ENCODE data around the gene PTPN5.

PTPN5 gene

GRCh38 chr11:18701614-18702216 lies 89.9 kb downstream of the PTPN5 start:
- no peak for TF ChIP-seq CTCF (IDR thresholded peaks at IDR 0.05; ENCODE audit: low read length, missing control alignments)
- no peak for DNase-seq (ENCODE audit: low read depth)
- no peak overlapping the region for H3K4me3 ChIP-seq (replicated peaks; ENCODE audit: low read depth, low read length)

DNA sequence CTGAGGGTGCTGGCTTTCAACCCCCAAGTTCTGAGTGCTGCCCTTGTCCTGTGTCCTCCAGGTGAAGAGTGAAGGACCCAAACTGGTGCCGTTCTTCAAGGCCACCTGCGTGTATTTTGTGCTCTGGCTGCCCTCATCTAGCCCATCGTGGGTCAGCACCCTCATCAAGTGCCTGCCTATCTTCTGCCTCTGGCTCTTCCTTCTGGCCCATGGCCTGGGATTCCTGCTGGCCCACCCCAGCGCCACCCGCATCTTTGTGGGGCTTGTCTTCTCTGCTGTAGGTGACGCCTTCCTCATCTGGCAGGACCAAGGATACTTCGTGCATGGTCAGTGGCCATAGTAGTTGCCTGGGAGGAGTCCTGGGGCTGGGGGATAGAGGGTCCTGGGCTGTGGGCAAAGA lies 90.7 kb downstream of the PTPN5 start:
- no peak for DNase-seq (ENCODE audit: low read depth)
- no peak overlapping the region for H3K4me3 ChIP-seq (replicated peaks; ENCODE audit: low read depth, low read length)
- TF ChIP-seq CTCF (IDR thresholded peaks at IDR 0.05; ENCODE audit: low read length, missing control alignments), result no peak

DNA sequence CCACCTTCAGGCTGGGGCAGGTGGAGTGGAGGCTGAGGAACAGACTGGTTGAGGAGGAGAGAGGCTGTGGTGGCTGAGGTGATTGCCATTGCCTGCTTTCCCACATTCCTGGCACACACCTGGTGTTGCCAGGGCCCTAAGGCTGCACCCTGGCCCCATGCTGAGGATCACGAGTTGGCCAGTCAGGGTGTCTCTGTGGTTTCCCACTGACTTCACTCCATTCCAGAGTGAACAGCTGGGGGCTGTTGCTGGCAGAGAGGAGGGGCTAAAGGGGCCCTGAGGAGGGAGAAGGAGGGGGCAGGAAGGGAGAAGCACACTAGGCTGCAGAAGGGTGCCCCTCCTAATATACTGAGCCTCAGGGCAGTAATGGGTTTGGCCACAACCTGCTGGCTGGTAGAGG lies 91.2 kb downstream of the PTPN5 start:
- H3K4me3 ChIP-seq (replicated peaks; ENCODE audit: low read depth, low read length), result no peak overlapping the region
- no peak for TF ChIP-seq CTCF (IDR thresholded peaks at IDR 0.05; ENCODE audit: low read length, missing control alignments)

DNA sequence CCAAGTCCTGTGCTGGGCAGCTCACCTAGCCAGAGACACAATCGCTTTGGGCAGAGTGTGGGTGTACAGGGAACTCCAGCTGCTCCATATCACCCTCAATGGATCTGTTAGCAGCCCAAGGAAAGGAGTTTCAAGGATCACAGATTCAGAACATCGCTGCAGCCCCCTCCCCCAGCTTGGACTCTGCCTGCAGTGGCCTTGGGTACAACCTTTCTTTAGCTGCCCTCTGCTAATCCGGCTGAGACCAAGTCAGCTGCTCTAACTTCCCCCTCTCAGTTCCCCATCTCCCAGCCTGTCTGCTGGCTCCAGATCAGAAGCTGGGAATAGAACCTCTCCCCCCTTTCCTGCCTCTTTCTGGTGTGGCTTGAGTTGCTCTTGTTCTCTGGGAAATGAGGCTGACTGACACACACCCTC lies 91.7 kb downstream of the PTPN5 start:
- no peak for TF ChIP-seq CTCF (IDR thresholded peaks at IDR 0.05; ENCODE audit: low read length, missing control alignments)
- no peak for DNase-seq (ENCODE audit: low read depth)
- no peak overlapping the region for H3K4me3 ChIP-seq (replicated peaks; ENCODE audit: low read depth, low read length)

More for the DNA sequence above, 91.2 kb downstream of the PTPN5 start:
- DNase-seq (ENCODE audit: low read depth), result no peak

DNA sequence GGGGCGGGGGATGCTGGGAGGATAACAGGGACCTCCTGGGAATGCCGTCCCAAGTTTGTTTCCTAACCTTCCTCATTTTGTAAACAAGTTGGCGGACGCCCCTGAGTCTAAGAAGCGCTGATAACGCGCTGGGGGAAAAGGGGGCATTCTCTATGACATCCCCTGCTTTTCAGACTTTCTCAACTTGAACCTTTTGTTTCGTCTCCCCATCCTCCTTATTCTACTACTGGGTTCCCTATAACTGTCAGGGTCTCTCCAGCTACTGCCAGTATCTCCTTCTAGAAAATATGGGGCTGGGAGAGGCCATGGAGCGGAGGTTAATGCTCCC lies 92.4 kb downstream of the PTPN5 start:
- no peak for DNase-seq (ENCODE audit: low read depth)
- TF ChIP-seq CTCF (IDR thresholded peaks at IDR 0.05; ENCODE audit: low read length, missing control alignments), result no peak
- peak overlapping the region; percentile 64 for H3K4me3 ChIP-seq (replicated peaks; ENCODE audit: low read depth, low read length)

GRCh38 chr11:18698341-18699268 lies 93.0 kb downstream of the PTPN5 start, which contains the start of gene TMEM86A:
Gene TMEM86A, plus strand, starts transcription at chr11:18698779. Its CDS starts 108 bp downstream, at chr11:18698887.
- no peak for TF ChIP-seq CTCF (IDR thresholded peaks at IDR 0.05; ENCODE audit: low read length, missing control alignments)
- peak; percentile 75 for DNase-seq (ENCODE audit: low read depth)
- H3K4me3 ChIP-seq (replicated peaks; ENCODE audit: low read depth, low read length), result peak within 1 kb of the TSS; percentile 64

Measured in fibroblast of pulmonary artery (primary cell).